Measurements from ENCODE around the gene JADE1.

- no peak for TF ChIP-seq CTCF (conservative IDR thresholded peaks at IDR 0.05; ENCODE audit: low read length)
- no peak for TF ChIP-seq EZH2phosphoT487 (IDR thresholded peaks at IDR 0.05; ENCODE audit: borderline replicate concordance)
These were observed 62.4 kb downstream of the JADE1 start for GRCh38 chr4:128871948-128872347.
